OCI-LY3 (cell line): ENCODE data around the gene TECPR2.

Source experiments
- EZH2phosphoT487 ChIP-seq: fragments of 200-600 bp; shearing (Covaris generic); IDR thresholded peaks from 2 replicates; pipeline ENCODE4 v1.6.1; 2018; ENCODE audit warnings: antibody characterized with exemption, mixed run types, low read depth
- TF ChIP-seq, protein P1 (sequence below): fragments of 200-600, 300-600 bp; sonication (generic); IDR thresholded peaks from 2 replicates; pipeline ENCODE4 v1.5.1; 2014; ENCODE audit warnings: antibody characterized with exemption, low read length, low read depth

DNA sequence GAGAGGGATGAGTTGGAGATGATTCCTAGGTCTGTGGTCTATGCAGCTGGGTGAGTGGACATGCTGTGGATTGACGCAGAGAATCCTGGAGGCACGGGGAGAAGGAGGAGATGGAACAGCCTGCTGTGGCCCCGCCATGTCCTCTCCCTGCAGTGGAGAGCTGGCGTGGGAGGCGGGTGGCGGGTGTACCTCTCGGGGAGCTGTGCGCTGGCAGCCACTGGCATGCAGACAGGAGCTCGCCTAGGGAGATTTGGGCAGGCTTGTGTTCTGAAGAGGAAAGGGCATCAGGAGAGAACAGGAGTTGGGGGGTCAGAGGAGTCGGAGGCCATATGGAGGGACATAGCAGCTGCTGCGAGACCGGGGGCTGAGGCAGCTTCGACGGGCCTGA lies 56.1 kb downstream of the TECPR2 start:
- TF ChIP-seq, protein P1, sequence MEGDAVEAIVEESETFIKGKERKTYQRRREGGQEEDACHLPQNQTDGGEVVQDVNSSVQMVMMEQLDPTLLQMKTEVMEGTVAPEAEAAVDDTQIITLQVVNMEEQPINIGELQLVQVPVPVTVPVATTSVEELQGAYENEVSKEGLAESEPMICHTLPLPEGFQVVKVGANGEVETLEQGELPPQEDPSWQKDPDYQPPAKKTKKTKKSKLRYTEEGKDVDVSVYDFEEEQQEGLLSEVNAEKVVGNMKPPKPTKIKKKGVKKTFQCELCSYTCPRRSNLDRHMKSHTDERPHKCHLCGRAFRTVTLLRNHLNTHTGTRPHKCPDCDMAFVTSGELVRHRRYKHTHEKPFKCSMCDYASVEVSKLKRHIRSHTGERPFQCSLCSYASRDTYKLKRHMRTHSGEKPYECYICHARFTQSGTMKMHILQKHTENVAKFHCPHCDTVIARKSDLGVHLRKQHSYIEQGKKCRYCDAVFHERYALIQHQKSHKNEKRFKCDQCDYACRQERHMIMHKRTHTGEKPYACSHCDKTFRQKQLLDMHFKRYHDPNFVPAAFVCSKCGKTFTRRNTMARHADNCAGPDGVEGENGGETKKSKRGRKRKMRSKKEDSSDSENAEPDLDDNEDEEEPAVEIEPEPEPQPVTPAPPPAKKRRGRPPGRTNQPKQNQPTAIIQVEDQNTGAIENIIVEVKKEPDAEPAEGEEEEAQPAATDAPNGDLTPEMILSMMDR: no peak
- no peak for TF ChIP-seq EZH2phosphoT487
